ENCODE results near the gene SEMA4D.

SEMA4D gene

DNA sequence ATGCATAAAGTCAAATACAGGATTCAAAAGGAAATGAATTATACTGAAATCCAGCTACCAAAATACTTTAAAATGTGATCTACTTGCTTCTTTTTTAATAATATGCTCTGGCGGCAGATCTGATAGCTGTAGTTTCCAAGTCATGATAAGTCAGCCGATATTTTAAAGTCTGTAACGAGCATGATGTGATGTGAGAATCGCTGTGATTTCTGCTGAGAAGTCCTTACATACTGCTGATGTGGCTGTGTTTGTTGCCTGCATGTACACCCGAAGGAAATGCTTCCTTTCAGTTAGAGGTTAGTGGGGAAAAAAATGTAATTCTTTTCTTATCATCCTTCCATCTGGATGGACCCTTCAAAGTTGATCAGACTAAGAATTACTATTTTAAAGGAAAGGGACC, 4.8 kb upstream of the SEMA4D start:
- FAIRE-seq (no peak), DNase-seq (ENCODE audit: insufficient read length, low spot score) (no peak)

DNA sequence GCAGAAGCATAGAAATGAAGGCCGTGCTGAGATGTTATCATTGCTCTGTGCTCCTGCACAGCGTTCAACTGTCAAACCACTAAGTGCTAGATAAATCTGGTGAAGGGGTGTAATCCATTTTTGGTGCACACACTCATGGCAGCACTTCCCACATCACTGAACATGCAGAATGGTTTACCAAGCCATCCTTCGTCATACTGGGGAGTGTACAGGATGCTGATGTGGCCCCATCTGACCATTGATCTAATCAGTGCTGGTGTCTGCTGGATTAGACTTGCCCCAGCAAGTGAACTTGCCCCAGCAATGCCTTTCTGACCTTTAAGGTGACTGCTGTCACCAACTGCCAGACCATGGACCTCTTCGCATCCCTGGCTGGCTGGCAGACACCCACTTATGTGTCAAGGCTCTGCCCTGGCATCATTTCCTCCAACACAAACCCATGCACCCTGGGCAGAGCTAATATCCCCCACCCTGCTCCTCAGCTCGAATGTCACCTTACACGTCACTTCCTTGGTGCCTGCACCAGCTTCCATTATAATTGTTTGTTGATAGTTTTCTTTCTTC, 4.2 kb upstream of the SEMA4D start:
- DNase-seq (ENCODE audit: insufficient read length, low spot score), result no peak
- no peak for FAIRE-seq

DNA sequence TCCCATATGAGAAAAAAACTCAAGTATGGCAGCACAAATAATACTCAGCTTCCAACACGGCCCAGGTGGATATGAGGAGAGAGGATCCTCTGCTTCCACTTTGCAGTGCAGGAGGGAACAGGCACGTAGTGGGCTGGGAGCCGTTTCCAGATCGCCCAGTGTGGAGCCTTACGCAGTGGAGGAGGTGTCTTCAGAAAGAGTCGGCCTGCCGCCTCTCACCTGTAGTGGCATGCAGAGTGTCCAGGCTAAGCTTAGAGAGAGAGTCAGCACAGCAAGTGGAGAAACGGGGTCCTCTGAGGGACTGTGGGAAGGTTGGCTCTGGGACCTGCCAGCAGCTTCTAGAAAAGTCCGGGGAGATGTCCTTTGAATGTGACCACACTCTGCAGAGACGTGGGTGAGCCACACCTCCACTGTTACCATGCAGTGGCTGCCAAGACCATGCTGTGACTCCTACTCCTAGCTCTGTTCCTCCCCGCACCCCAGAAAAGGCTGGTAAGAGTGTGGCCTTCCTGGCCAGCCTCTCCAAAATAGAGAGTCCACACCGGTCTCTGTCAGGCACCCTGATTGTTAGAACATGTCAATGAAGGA, 3.5 kb upstream of the SEMA4D start:
- DNase-seq (ENCODE audit: insufficient read length, low spot score), result no peak
- FAIRE-seq, result no peak

GRCh38 chr9:89500008-89500407, 2.1 kb upstream of the SEMA4D start:
- FAIRE-seq (no peak), DNase-seq (ENCODE audit: insufficient read length, low spot score) (no peak)

GRCh38 chr9:89498852-89499480, 1.1 kb upstream of the SEMA4D start:
- FAIRE-seq (peak; percentile 95), DNase-seq (ENCODE audit: insufficient read length, low spot score) (peak; percentile 69)

- DNase-seq (ENCODE audit: insufficient read length, low spot score), result no peak
- FAIRE-seq, result no peak
Observed at GRCh38 chr9:89497257-89497963, 503 bp downstream of the SEMA4D start.

DNA sequence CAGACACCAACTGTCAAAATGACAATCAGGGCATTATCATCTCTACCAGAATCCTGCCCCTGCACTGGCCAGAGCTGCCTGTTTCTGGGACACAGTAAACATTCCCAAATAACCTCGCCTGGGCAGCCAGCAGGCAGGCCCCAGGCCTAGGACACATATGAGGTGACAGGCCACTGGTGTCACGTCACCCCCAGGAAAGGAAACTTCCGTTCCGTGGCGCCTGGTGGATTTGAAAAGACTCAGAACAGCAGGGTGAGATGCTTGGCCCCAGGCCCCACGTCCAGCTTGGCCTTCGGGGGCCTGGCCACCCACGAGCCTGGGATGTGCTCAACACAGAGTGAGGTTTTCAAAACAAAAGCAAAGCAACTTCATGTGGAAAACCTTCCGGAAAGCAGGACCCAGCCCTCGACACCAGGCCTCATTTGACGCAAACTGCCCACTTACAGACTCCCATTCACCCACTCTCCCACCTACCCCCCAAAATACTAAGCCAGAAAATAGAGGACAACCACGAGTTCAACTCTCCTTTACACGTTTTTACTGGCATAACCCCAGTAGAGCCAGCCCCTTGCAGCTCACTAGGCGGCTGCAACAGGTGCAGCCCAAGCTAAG, 1.2 kb downstream of the SEMA4D start:
- DNase-seq (ENCODE audit: insufficient read length, low spot score) (no peak), FAIRE-seq (peak; percentile 78)

DNA sequence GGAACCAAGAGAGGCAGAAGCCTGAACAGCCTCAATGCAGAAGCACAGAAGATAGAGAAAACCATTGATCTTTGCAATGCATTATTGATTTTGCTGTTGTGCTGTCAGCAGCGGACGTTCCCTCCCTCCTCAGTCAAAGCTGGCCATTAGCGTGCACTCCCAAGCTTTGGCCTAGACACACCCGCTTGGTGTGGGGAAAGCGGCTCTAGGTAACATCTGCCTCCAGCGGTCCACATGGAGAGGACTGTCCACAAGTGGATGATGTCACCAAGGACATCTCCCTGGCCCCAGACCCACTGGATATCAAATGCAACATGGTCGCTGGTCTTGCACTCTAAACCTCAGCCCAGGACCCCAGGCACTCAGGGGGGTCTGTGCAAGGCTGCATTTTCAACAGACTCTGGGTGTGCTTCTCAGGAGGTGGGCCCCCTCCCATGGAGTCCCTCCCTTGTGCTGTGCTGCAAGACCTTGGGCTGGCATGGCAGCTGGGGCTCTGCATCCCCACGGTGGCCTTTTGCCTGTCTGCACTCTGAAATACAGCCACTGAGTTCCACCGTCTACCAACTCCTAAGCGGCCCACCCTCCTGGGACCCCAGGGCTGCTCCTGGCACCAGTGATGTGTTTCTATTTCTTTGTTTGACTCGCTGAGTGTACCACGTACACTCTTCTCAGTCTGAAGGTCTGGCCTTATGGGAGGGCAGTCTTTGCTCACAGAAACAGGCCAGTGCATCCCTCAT, 1.9 kb downstream of the SEMA4D start:
- DNase-seq (ENCODE audit: insufficient read length, low spot score), result no peak
- FAIRE-seq, result no peak

GRCh38 chr9:89494199-89494598, 3.7 kb downstream of the SEMA4D start:
- DNase-seq (ENCODE audit: insufficient read length, low spot score) (no peak), FAIRE-seq (peak; percentile 52)

DNA sequence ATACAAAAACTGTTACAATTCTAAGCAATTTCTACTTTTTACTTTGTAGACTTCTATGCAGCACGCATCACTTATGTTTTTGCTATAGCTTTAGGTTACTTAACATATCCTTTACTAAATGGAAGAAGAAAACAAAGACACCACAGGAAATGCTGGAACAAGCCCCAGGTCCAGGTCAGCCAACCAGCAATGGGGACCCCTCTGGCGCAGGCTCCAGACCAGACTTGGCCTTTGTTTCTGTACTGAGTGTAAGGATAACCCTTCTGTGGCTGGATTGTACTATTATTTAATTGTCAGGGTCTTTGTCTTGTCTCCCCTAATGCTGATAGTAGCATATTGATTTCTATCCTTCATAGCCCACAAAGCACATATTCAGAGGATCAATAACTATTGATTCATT, 4.2 kb downstream of the SEMA4D start:
- FAIRE-seq, result peak; percentile 21

DNA sequence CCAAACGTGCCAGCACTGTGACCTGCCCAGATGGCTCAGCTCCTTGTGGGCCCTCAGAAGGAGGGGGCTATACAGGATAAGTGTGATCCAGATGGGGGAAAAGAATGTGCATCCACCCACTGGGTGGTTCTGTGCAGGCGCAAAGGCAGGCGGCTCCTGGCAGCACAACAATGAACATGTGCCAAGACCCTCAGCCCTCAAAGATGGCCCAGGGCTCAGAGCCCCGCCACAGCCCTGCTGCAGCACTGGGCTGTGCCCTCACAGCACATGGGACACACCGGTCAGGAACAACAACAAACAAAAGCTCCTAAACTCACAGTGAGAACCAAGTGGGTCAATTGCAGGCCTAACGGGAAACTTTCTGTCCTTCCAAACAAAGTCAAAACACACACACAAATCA, 4.7 kb downstream of the SEMA4D start:
- FAIRE-seq (no peak), DNase-seq (ENCODE audit: insufficient read length, low spot score) (no peak)

More for the DNA sequence above, 4.2 kb downstream of the SEMA4D start:
- DNase-seq (ENCODE audit: insufficient read length, low spot score), result no peak

DNA sequence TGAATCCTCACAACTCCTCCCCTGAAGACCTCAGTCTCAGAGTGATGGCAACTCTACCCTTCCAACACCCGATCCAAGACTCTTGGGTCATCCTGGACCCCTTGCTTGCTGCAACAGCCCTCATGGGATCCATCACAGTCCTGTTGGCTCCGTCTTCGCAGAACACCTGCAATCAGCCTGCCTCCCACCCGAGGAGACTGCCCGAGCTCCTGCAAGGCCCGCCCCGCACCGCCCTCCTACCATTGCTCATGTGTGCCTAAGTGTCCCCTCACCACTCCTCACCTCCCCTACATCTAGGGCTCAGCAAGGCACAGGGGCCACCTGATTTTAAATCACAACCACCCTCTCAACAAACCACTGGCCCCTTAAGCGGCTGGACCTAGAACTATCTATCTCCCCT, 5.3 kb downstream of the SEMA4D start:
- FAIRE-seq (no peak), DNase-seq (ENCODE audit: insufficient read length, low spot score) (no peak)

- DNase-seq (ENCODE audit: insufficient read length, low spot score), result no peak
- no peak for FAIRE-seq
Observed at GRCh38 chr9:89491694-89492093, 6.2 kb downstream of the SEMA4D start.

DNA sequence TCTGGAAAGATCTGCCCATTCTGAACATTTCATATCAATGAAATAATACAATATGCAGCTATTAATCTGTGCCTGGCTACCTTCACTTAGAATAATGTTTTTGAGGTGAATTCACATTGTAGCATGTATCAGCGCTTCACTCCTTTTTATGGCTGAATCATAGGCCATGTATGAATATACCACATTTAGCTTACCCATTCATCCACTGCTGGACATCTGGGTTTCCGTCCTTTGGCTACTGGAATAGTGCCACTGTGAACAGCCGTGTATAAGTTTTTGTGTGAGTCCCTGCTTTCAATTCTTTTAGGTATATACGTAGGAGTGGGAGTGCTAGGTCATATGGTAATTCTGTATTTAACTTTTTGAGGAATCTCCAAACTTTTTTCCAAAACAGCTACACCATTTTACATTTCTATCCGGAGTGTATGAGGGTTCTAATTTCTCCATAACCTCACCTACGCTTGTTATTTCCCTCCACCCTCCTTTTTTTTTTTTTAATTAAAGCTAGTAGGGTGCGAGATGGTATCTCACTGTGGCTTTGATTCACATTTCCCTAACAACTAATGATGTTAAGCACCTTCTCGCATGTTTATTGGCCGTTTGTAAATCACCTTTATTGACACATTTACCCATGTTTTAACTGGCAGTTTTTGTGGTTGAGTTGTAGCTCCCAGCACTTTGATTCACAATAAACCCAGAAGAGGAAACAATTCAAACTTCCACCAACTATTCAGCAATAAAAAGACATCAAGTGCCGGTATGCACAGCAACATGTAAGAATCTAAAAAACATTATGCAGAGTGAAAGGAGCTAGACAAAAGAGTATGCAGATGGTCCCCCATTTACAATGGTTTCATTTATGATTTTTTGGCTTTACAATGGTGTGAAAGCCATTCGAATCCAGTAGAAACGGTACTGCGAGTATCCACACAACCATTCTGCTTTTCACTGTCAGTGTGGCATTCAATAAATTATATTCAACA, 8.1 kb downstream of the SEMA4D start:
- DNase-seq (ENCODE audit: insufficient read length, low spot score) (no peak), FAIRE-seq (peak; percentile 21)

- DNase-seq (ENCODE audit: insufficient read length, low spot score) (no peak), FAIRE-seq (peak; percentile 11)
Observed at GRCh38 chr9:89488936-89489335, 9.0 kb downstream of the SEMA4D start.

- FAIRE-seq, result no peak
- DNase-seq (ENCODE audit: insufficient read length, low spot score), result no peak
Observed at GRCh38 chr9:89488131-89488530, 9.8 kb downstream of the SEMA4D start.

- DNase-seq (ENCODE audit: insufficient read length, low spot score), result no peak
- FAIRE-seq, result peak; percentile 71
Observed at GRCh38 chr9:89486681-89487080, 11.2 kb downstream of the SEMA4D start.

GRCh38 chr9:89484475-89485404, 13.2 kb downstream of the SEMA4D start:
- FAIRE-seq (peak; percentile 98), DNase-seq (ENCODE audit: insufficient read length, low spot score) (no peak)
